ENCODE measurements around the gene DNAJC18.

GRCh38 chr5:139394123-139394653 lies 45.1 kb downstream of the DNAJC18 start:
- TF ChIP-seq CTCF (conservative IDR thresholded peaks at IDR 0.05; ENCODE audit: low read length) (no peak), EZH2phosphoT487 (IDR thresholded peaks at IDR 0.05; ENCODE audit: borderline replicate concordance) (no peak)
